BLaER1 (cell line): ENCODE results near the gene SLC14A1.

Source experiments
- H3K27ac ChIP-seq: shearing (Covaris generic); formaldehyde crosslinking; 2 replicates; pipeline ENCODE4 v1.8.1; 2022
- H3K27me3 ChIP-seq: shearing (Covaris generic); formaldehyde crosslinking; 2 replicates; pipeline ENCODE4 v1.8.1; 2022
- H3K36me3 ChIP-seq: shearing (Covaris generic); formaldehyde crosslinking; 2 replicates; pipeline ENCODE4 v1.8.1; 2022
- H3K4me1 ChIP-seq: shearing (Covaris generic); formaldehyde crosslinking; 2 replicates; pipeline ENCODE4 v1.8.1; 2022
- H3K4me2 ChIP-seq: shearing (Covaris generic); formaldehyde crosslinking; 2 replicates; pipeline ENCODE4 v1.8.1; 2022
- H3K4me3 ChIP-seq: shearing (Covaris generic); formaldehyde crosslinking; 2 replicates; pipeline ENCODE4 v1.8.1; 2022
- H3K9ac ChIP-seq: shearing (Covaris generic); formaldehyde crosslinking; 2 replicates; pipeline ENCODE4 v1.8.1; 2022
- H3K9me3 ChIP-seq: shearing (Covaris generic); formaldehyde crosslinking; 2 replicates; pipeline ENCODE4 v1.8.1; 2022
- H4K20me1 ChIP-seq: shearing (Covaris generic); formaldehyde crosslinking; 2 replicates; pipeline ENCODE4 v1.8.1; 2022
- Cebpa-rat ChIP-seq: shearing (Covaris generic); IDR thresholded peaks from 2 replicates; pipeline ENCODE4 v1.8.1; 2022

The SLC14A1 gene

DNA sequence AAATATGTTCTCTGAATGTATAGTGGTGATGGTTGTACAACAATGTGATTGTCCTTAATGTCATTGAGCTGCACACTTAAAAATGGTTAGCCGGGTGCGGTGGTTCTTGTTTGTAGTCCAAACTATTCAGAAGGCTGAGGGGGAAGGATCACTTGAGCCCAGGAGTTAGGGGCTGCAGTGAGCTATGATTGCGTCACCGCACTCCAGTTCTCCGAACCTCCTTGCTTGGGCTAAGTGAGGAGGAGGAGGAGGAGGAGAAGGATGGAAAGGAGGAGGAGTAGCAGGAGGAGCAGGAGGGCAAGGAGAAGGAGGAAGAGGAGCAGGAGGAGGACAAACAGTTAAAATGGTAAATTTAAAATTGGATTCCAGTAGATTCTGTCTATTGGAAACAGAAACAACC lies 10.5 kb downstream of the SLC14A1 start:
- Histone ChIP-seq H3K9ac (no peak overlapping the region), H3K9me3 (0 out of 2 replicates have a peak, but pooled peaks cover 3% of the 10 kb centered on the region), H3K36me3 (no peaks in the 10 kb centered on the region), H3K4me1 (no peaks in the 10 kb centered on the region), H3K4me2 (no peak overlapping the region), H3K4me3 (no peak overlapping the region), H4K20me1 (no peaks in the 10 kb centered on the region), H3K27ac (no peak overlapping the region), H3K27me3 (no peaks in the 10 kb centered on the region)
- no peak for TF ChIP-seq Cebpa-rat

- no peaks in the 10 kb centered on the region for H3K36me3 ChIP-seq
- no peaks in the 10 kb centered on the region for H3K4me1 ChIP-seq
- H3K4me2 ChIP-seq: no peak overlapping the region
- no peak for TF ChIP-seq Cebpa-rat
- H3K9ac ChIP-seq: no peak overlapping the region
- H3K9me3 ChIP-seq: 0 out of 2 replicates have a peak, but pooled peaks cover 3% of the 10 kb centered on the region
- H3K27me3 ChIP-seq: no peaks in the 10 kb centered on the region
- no peak overlapping the region for H3K4me3 ChIP-seq
- H4K20me1 ChIP-seq: no peaks in the 10 kb centered on the region
- H3K27ac ChIP-seq: no peak overlapping the region
Observed at GRCh38 chr18:45734944-45735343, 11.0 kb downstream of the SLC14A1 start.

DNA sequence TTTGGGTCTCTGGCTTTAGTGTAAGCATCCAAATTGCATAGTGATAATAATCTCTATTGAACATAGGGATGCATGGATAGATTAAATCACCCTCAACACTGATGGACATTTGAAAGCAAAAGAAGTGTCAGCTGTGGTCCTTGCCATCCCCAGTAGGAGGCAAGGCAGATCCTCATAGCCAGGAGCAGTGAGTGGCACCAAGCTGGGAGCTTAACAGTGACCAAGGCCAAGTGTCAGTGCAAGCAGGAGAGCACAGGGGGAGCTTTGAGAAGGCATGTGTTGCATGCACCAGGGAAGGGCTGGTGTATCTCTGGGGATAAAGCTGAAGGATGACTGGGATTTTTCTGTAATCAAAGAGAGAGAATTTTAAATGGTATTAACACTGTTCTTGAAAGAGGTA lies 14.7 kb downstream of the SLC14A1 start:
- Histone ChIP-seq H3K9ac (no peak overlapping the region), H3K27me3 (no peaks in the 10 kb centered on the region), H4K20me1 (no peaks in the 10 kb centered on the region), H3K4me2 (no peak overlapping the region), H3K36me3 (no peaks in the 10 kb centered on the region), H3K4me1 (no peaks in the 10 kb centered on the region), H3K27ac (no peak overlapping the region), H3K4me3 (no peak overlapping the region), H3K9me3 (no peaks in the 10 kb centered on the region)
- no peak for TF ChIP-seq Cebpa-rat

- H3K27me3 ChIP-seq: no peaks in the 10 kb centered on the region
- no peaks in the 10 kb centered on the region for H4K20me1 ChIP-seq
- H3K27ac ChIP-seq: no peak overlapping the region
- H3K4me3 ChIP-seq: no peak overlapping the region
- no peak for TF ChIP-seq Cebpa-rat
- H3K9ac ChIP-seq: no peak overlapping the region
- H3K9me3 ChIP-seq: no peaks in the 10 kb centered on the region
- H3K36me3 ChIP-seq: no peaks in the 10 kb centered on the region
- no peak overlapping the region for H3K4me2 ChIP-seq
- H3K4me1 ChIP-seq: no peaks in the 10 kb centered on the region
Observed at GRCh38 chr18:45739268-45739667, 15.3 kb downstream of the SLC14A1 start.

GRCh38 chr18:45739848-45740247 lies 15.9 kb downstream of the SLC14A1 start:
- no peak overlapping the region for H3K9ac ChIP-seq

GRCh38 chr18:45741056-45741455 lies 17.1 kb downstream of the SLC14A1 start:
- TF ChIP-seq Cebpa-rat: no peak

More at GRCh38 chr18:45739848-45740247, 15.9 kb downstream of the SLC14A1 start:
- Histone ChIP-seq H3K27me3 (no peaks in the 10 kb centered on the region), H3K4me2 (no peak overlapping the region), H3K4me3 (no peak overlapping the region), H3K9me3 (peaks cover 2% of the 10 kb centered on the region; the same call in 1 of the 2 replicates), H3K4me1 (no peaks in the 10 kb centered on the region), H3K36me3 (no peaks in the 10 kb centered on the region), H3K27ac (no peak overlapping the region), H4K20me1 (no peaks in the 10 kb centered on the region)
- TF ChIP-seq Cebpa-rat: no peak

GRCh38 chr18:45745817-45746461 lies 22.0 kb downstream of the SLC14A1 start:
- peaks cover 28% of the 10 kb centered on the region for H3K4me1 ChIP-seq
- H4K20me1 ChIP-seq: no peaks in the 10 kb centered on the region
- H3K4me2 ChIP-seq: peak overlapping the region; percentile 25; the same call in 1 of the 2 replicates
- no peaks in the 10 kb centered on the region for H3K27me3 ChIP-seq
- H3K9ac ChIP-seq: no peak overlapping the region
- H3K9me3 ChIP-seq: peaks cover 6% of the 10 kb centered on the region; the same call in 1 of the 2 replicates
- H3K27ac ChIP-seq: no peak overlapping the region
- no peaks in the 10 kb centered on the region for H3K36me3 ChIP-seq
- no peak overlapping the region for H3K4me3 ChIP-seq
- no peak for TF ChIP-seq Cebpa-rat

More at GRCh38 chr18:45741056-45741455, 17.1 kb downstream of the SLC14A1 start:
- H3K4me3 ChIP-seq: no peak overlapping the region
- no peaks in the 10 kb centered on the region for H4K20me1 ChIP-seq
- peaks cover 6% of the 10 kb centered on the region; the same call in 1 of the 2 replicates for H3K9me3 ChIP-seq
- H3K4me2 ChIP-seq: no peak overlapping the region
- H3K9ac ChIP-seq: no peak overlapping the region
- H3K27me3 ChIP-seq: no peaks in the 10 kb centered on the region
- H3K27ac ChIP-seq: no peak overlapping the region
- H3K4me1 ChIP-seq: peaks cover 7% of the 10 kb centered on the region
- no peaks in the 10 kb centered on the region for H3K36me3 ChIP-seq

- H3K9ac ChIP-seq: no peak overlapping the region
- H3K4me1 ChIP-seq: peaks cover 53% of the 10 kb centered on the region
- H3K9me3 ChIP-seq: peaks cover 6% of the 10 kb centered on the region; the same call in 1 of the 2 replicates
- no peak overlapping the region for H3K4me3 ChIP-seq
- no peak overlapping the region for H3K27ac ChIP-seq
- no peak overlapping the region for H3K4me2 ChIP-seq
- no peak for TF ChIP-seq Cebpa-rat
- no peaks in the 10 kb centered on the region for H4K20me1 ChIP-seq
- no peaks in the 10 kb centered on the region for H3K36me3 ChIP-seq
- no peaks in the 10 kb centered on the region for H3K27me3 ChIP-seq
Observed at GRCh38 chr18:45748501-45748900, 24.5 kb downstream of the SLC14A1 start.

GRCh38 chr18:45749918-45750689 lies 26.1 kb downstream of the SLC14A1 start:
- no peak overlapping the region for H3K9ac ChIP-seq
- TF ChIP-seq Cebpa-rat: no peak
- H3K36me3 ChIP-seq: no peaks in the 10 kb centered on the region
- H3K4me3 ChIP-seq: no peak overlapping the region
- H3K4me1 ChIP-seq: peaks cover 69% of the 10 kb centered on the region
- H4K20me1 ChIP-seq: no peaks in the 10 kb centered on the region
- peak overlapping the region; percentile 62 for H3K4me2 ChIP-seq
- H3K27ac ChIP-seq: no peak overlapping the region
- H3K9me3 ChIP-seq: peaks cover 1% of the 10 kb centered on the region; the same call in 1 of the 2 replicates
- no peaks in the 10 kb centered on the region for H3K27me3 ChIP-seq

DNA sequence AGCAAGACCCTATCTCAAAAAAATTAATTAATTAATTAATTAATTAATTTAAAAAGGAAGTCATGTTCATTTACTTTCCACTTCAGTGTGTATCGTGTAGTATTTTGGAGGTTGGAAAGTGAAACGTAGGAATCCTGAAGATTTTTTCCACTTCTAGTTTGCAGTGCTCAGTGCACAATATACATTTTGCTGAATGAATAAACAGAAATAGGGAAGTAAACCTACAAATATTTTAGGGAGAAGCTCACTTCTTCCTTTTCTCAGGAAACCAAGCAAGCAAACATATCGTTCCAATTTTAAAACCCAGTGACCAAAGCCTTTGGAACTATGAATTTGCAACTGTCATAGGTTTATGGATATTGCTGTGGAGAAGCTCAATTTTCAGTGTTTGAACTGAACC lies 27.8 kb downstream of the SLC14A1 start:
- Histone ChIP-seq H3K4me3 (no peak overlapping the region), H3K4me2 (peak overlapping the region; percentile 67), H3K27ac (no peak overlapping the region), H3K36me3 (no peaks in the 10 kb centered on the region), H3K4me1 (peaks cover 77% of the 10 kb centered on the region), H3K27me3 (no peaks in the 10 kb centered on the region), H4K20me1 (no peaks in the 10 kb centered on the region), H3K9ac (no peak overlapping the region), H3K9me3 (no peaks in the 10 kb centered on the region)
- TF ChIP-seq Cebpa-rat: no peak
